Panc1 (cell line): Measurements from ENCODE around the gene ASAP2. TPM values are rescaled to one million over a fixed set of nuclear protein-coding genes. Genes with fewer than 3 reads are reported as not detected.

Experiments
- ATAC-seq: fragments of 200-7000 bp; cut with Tn5 transposase; 2 replicates; pipeline ENCODE4 v1.9.1; 2020; ENCODE audit warnings: mild to moderate bottlenecking, moderate library complexity
- BruUV-seq: library from RNA; stranded (reverse); fragments of 400-500 nt; replicated peaks from 2 replicates; lab custom pipeline; 2021; lab: Mats Ljungman, UMichigan
- CTCF ChIA-PET: fragments of 300-600 bp; sonication (Branson Sonifier 250); formaldehyde crosslinking; loops from one replicate; lab custom pipeline; 2022; ENCODE audit warnings: antibody characterized with exemption; lab: Charles Lee
- POLR2A ChIA-PET: fragments of 300-600 bp; sonication (Branson Sonifier 250); formaldehyde crosslinking; loops from one replicate; lab custom pipeline; 2022; ENCODE audit warnings: antibody characterized with exemption; lab: Charles Lee
- DNase-seq: peaks from one replicate; pipeline ENCODE4 v3.0.0-alpha.2; 2010; ENCODE audit warnings: low read depth, low spot score
- H3K27ac ChIP-seq: 2 replicates; pipeline ENCODE4 v1.5.1; 2011; ENCODE audit warnings: mild to moderate bottlenecking, low read length, inconsistent platforms
- H3K27me3 ChIP-seq: fragments of 200-500 bp; sonication (Bioruptor generic); 2 replicates; pipeline ENCODE4 v1.6.0; 2014; ENCODE audit warnings: low read length, inconsistent platforms; ENCODE audit not compliant: control insufficient read depth, insufficient read depth
- H3K36me3 ChIP-seq: fragments of 200-500 bp; sonication (Bioruptor generic); 2 replicates; pipeline ENCODE4 v1.5.1; 2014; ENCODE audit warnings: inconsistent platforms, mild to moderate bottlenecking, low read length, moderate library complexity; ENCODE audit not compliant: control insufficient read depth, insufficient read depth
- H3K4me1 ChIP-seq: 2 replicates; pipeline ENCODE4 v1.5.1; 2011; ENCODE audit warnings: inconsistent platforms, mild to moderate bottlenecking, low read length, moderate library complexity; ENCODE audit not compliant: control insufficient read depth, insufficient read depth
- H3K4me3 ChIP-seq, 2 experiments: 2 replicates each; pipeline ENCODE4 v1.5.1; 2011 to 2012; ENCODE audit warnings: low read depth in 2 of 2, low read length in 2 of 2, mild to moderate bottlenecking in 2 of 2, inconsistent platforms in 1 of 2, moderate library complexity in 1 of 2
- H3K9me3 ChIP-seq: fragments of 200-500 bp; sonication (Bioruptor generic); 2 replicates; pipeline ENCODE4 v1.5.1; 2014; ENCODE audit warnings: low read depth, mild to moderate bottlenecking, inconsistent platforms, low read length, moderate library complexity; ENCODE audit not compliant: control insufficient read depth, insufficient read depth
- CTCF ChIP-seq: fragments of 450-650 bp; IDR thresholded peaks from 2 replicates; pipeline ENCODE4 v1.5.1; 2017; ENCODE audit warnings: mild to moderate bottlenecking
- POLR2AphosphoS5 ChIP-seq: IDR thresholded peaks from 2 replicates; pipeline ENCODE4 v1.6.1; 2012; ENCODE audit warnings: mild to moderate bottlenecking, low read depth, low read length, moderate library complexity
- REST ChIP-seq, 2 experiments: IDR thresholded peaks; 2 replicates each; pipeline ENCODE4 v1.6.1; 2011 to 2012; ENCODE audit warnings: low read depth in 2 of 2, control low read depth in 1 of 2, low read length in 1 of 2, mild to moderate bottlenecking in 1 of 2, moderate library complexity in 1 of 2; ENCODE audit not compliant: insufficient read depth in 1 of 2
- SIN3A ChIP-seq: IDR thresholded peaks from 2 replicates; pipeline ENCODE4 v1.6.1; 2012; ENCODE audit warnings: low read depth, mild to moderate bottlenecking, low read length, moderate library complexity, borderline replicate concordance; ENCODE audit not compliant: insufficient read depth
- TCF7L2 ChIP-seq: IDR thresholded peaks from 2 replicates; pipeline ENCODE4 v1.6.1; 2011; ENCODE audit warnings: mild to moderate bottlenecking, low read depth, low read length, inconsistent platforms
- in situ Hi-C: cut with HindIII; loops from 2 replicates; pipeline ENCODE4 v1.10.0; 2016; ENCODE audit warnings: low sequenced_read_pairs, low pct_unique_long_range_greater_than_20kb
- intact Hi-C: fragments of 100-400 bp; cut with micrococcal nuclease; formaldehyde crosslinking; loops from one replicate; pipeline ENCODE4 v1.10.0; 2022; ENCODE audit not compliant: unreplicated experiment
- total RNA-seq: library from RNA; stranded (reverse); gene quantifications from one replicate; pipeline ENCODE4 v1.2.1, GENCODE V29; 2021; ENCODE audit not compliant: unreplicated experiment

Gene ASAP2
- total RNA-seq, 1 experiment from 2014 or later: 107 TPM

- no peak for DNase-seq
- POLR2A ChIA-PET: no interaction called here
- no peak overlapping the region for H3K27ac ChIP-seq
Observed at GRCh38 chr2:9365498-9366019, 158.9 kb downstream of the ASAP2 start.

GRCh38 chr2:9366026-9366425 lies 159.4 kb downstream of the ASAP2 start:
- TF ChIP-seq CTCF (no peak), REST (IDR thresholded peaks at IDR 0.05; ENCODE audit: insufficient read depth in 1 of 2, low read depth in 2 of 2, low read length in 1 of 2) (no peak), SIN3A (no peak), POLR2AphosphoS5 (no peak), TCF7L2 (no peak)
- Histone ChIP-seq H3K9me3 (no peaks in the 10 kb centered on the region), H3K27ac (no peak overlapping the region), H3K4me1 (no peaks in the 10 kb centered on the region), H3K27me3 (no peaks in the 10 kb centered on the region), H3K36me3 (peaks cover 12% of the 10 kb centered on the region), H3K4me3 (no peak overlapping the region)
- ChIA-PET POLR2A (no interaction called here), CTCF (no interaction called here)
- DNase-seq (no peak), ATAC-seq (no peak)
- in situ Hi-C loops (no loop called here), intact Hi-C loops (no loop called here)
- BruUV-seq: no TSS peak

More at GRCh38 chr2:9365498-9366019, 158.9 kb downstream of the ASAP2 start:
- H3K9me3 ChIP-seq: no peaks in the 10 kb centered on the region
- BruUV-seq: no TSS peak
- TF ChIP-seq REST (IDR thresholded peaks at IDR 0.05; ENCODE audit: insufficient read depth in 1 of 2, low read depth in 2 of 2, low read length in 1 of 2): no peak
- no peak for TF ChIP-seq SIN3A
- TF ChIP-seq TCF7L2: no peak
- TF ChIP-seq CTCF: no peak
- TF ChIP-seq POLR2AphosphoS5: no peak
- in situ Hi-C loops: no loop called here
- H3K27me3 ChIP-seq: no peaks in the 10 kb centered on the region
- H3K36me3 ChIP-seq: peaks cover 14% of the 10 kb centered on the region
- CTCF ChIA-PET: no interaction called here
- no peaks in the 10 kb centered on the region for H3K4me1 ChIP-seq
- intact Hi-C loops: no loop called here
- no peak overlapping the region for H3K4me3 ChIP-seq
- no peak for ATAC-seq
